Measurements from ENCODE around the gene RIOK3. TPM values are rescaled to one million over a fixed set of nuclear protein-coding genes. Genes with fewer than 3 reads are reported as not detected.

RIOK3 gene
- total RNA-seq, 1 experiment from 2014 or later = 42.5 TPM

DNA sequence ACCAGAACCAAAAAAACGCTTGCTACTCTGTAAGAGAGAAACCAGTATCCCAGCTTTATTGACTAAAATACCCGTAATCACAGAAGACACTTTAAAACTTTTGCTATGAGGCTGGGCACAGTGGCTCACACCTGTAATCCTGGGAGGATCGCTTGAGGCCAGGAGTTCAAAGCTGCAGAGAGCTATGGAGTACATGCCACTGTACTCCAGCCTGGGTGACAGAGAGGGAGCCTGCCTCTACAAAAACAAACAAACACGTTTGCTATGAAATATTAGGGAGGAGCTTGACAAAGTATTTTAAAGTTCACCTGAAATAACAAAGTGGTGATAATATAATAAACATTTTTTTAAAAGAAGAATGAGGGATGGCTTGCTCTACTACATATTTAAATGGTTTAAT, 28.5 kb upstream of the RIOK3 start:
- Histone ChIP-seq H3K27me3 (ENCODE audit: insufficient read depth, low read length) (no peaks in the 10 kb centered on the region), H3K79me2 (ENCODE audit: insufficient read depth, low read length) (0 out of 2 replicates have a peak, but pooled peaks cover 3% of the 10 kb centered on the region), H3K27ac (ENCODE audit: low read depth, low read length) (no peak overlapping the region), H3K9me2 (ENCODE audit: insufficient read depth) (no peaks in the 10 kb centered on the region), H3K4me2 (ENCODE audit: low read length) (no peak overlapping the region), H3K9ac (ENCODE audit: low read length) (no peak overlapping the region), H3K4me3 (replicated peaks in 1 of 2; ENCODE audit: low read depth in 1 of 2, low read length in 2 of 2) (no peak overlapping the region), H4K20me1 (ENCODE audit: insufficient read depth) (no peaks in the 10 kb centered on the region), H3K36me3 (ENCODE audit: control insufficient read depth in 1 of 2, insufficient read depth in 2 of 2, low read length in 2 of 2) (no peaks in the 10 kb centered on the region), H3K9me3 (ENCODE audit: control insufficient read depth in 1 of 2, insufficient read depth in 1 of 2, low read depth in 1 of 2, low read length in 2 of 2) (no peaks in the 10 kb centered on the region), H3K4me1 (ENCODE audit: control insufficient read depth in 1 of 2, insufficient read depth in 2 of 2, low read length in 2 of 2) (peaks cover 16 to 20% of the 10 kb centered on the region in 2 experiments), H2AFZ (ENCODE audit: low read depth, low read length, poor library complexity, severe bottlenecking) (no peak overlapping the region)
- RAD21 ChIA-PET (ENCODE audit: low non-redundant PET in 1 of 2, low total read pairs in 2 of 2, uncharacterized antibody in 2 of 2, unreplicated experiment in 2 of 2) = no interaction called here
- no peak for DNase-seq (ENCODE audit: low read depth, low spot score)
- ATAC-seq = no peak
- CTCF ChIA-PET = no interaction called here
- no TSS peak for BruUV-seq (replicated peaks)
- intact Hi-C loops (cut with micrococcal nuclease) = no loop called here
- POLR2A ChIA-PET = no interaction called here
- no peak for TF ChIP-seq EGR1 (IDR thresholded peaks at IDR 0.05; ENCODE audit: low read depth)
- TF ChIP-seq CEBPB (IDR thresholded peaks at IDR 0.05; ENCODE audit: low read depth) = no peak
- no peak for TF ChIP-seq EZH2phosphoT487 (IDR thresholded peaks at IDR 0.05; ENCODE audit: borderline replicate concordance)
- TF ChIP-seq, protein P1, sequence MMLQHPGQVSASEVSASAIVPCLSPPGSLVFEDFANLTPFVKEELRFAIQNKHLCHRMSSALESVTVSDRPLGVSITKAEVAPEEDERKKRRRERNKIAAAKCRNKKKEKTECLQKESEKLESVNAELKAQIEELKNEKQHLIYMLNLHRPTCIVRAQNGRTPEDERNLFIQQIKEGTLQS (IDR thresholded peaks at IDR 0.05) = no peak
- no peak for TF ChIP-seq ZBTB33 (IDR thresholded peaks at IDR 0.05; ENCODE audit: extremely low read depth, insufficient replicate concordance, low read length)
- TF ChIP-seq MAX (IDR thresholded peaks at IDR 0.05) = no peak
- TF ChIP-seq YY1 (IDR thresholded peaks at IDR 0.05; ENCODE audit: extremely low read depth, insufficient replicate concordance, low read depth, low read length) = no peak
- TF ChIP-seq ELF1 (IDR thresholded peaks at IDR 0.05; ENCODE audit: borderline replicate concordance, low read depth) = no peak
- TF ChIP-seq ZNF274 (IDR thresholded peaks at IDR 0.05; ENCODE audit: low read depth, low read length) = no peak
- TF ChIP-seq TCF7L2 (IDR thresholded peaks at IDR 0.05; ENCODE audit: borderline replicate concordance, extremely low read depth, insufficient read depth, insufficient read length) = no peak
- TF ChIP-seq POLR2A (IDR thresholded peaks at IDR 0.05; ENCODE audit: borderline replicate concordance, extremely low read depth, insufficient read depth, insufficient read length) = no peak
- TF ChIP-seq POLR2AphosphoS5 (IDR thresholded peaks at IDR 0.05; ENCODE audit: low read depth, low read length) = no peak
- TF ChIP-seq, protein P2, sequence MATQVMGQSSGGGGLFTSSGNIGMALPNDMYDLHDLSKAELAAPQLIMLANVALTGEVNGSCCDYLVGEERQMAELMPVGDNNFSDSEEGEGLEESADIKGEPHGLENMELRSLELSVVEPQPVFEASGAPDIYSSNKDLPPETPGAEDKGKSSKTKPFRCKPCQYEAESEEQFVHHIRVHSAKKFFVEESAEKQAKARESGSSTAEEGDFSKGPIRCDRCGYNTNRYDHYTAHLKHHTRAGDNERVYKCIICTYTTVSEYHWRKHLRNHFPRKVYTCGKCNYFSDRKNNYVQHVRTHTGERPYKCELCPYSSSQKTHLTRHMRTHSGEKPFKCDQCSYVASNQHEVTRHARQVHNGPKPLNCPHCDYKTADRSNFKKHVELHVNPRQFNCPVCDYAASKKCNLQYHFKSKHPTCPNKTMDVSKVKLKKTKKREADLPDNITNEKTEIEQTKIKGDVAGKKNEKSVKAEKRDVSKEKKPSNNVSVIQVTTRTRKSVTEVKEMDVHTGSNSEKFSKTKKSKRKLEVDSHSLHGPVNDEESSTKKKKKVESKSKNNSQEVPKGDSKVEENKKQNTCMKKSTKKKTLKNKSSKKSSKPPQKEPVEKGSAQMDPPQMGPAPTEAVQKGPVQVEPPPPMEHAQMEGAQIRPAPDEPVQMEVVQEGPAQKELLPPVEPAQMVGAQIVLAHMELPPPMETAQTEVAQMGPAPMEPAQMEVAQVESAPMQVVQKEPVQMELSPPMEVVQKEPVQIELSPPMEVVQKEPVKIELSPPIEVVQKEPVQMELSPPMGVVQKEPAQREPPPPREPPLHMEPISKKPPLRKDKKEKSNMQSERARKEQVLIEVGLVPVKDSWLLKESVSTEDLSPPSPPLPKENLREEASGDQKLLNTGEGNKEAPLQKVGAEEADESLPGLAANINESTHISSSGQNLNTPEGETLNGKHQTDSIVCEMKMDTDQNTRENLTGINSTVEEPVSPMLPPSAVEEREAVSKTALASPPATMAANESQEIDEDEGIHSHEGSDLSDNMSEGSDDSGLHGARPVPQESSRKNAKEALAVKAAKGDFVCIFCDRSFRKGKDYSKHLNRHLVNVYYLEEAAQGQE (IDR thresholded peaks at IDR 0.05; ENCODE audit: low read depth) = no peak
- TF ChIP-seq SP1 (IDR thresholded peaks at IDR 0.05; ENCODE audit: low read depth) = no peak
- no peak for TF ChIP-seq RAD21 (IDR thresholded peaks at IDR 0.05; ENCODE audit: low read depth)
- TF ChIP-seq ZFX (IDR thresholded peaks at IDR 0.05) = no peak
- TF ChIP-seq SRF (IDR thresholded peaks at IDR 0.05; ENCODE audit: low read depth) = no peak
- TF ChIP-seq CBX3 (IDR thresholded peaks at IDR 0.05; ENCODE audit: low read depth) = no peak

Data from HCT116 (cell line).